ENCODE results near the gene TNFRSF25. TPM values are rescaled to one million over a fixed set of nuclear protein-coding genes. Genes with fewer than 3 reads are reported as not detected.

Gene TNFRSF25
- total and polyA plus RNA-seq, 2 experiments from 2014 or later, result 3.1 to 5.6 TPM

DNA sequence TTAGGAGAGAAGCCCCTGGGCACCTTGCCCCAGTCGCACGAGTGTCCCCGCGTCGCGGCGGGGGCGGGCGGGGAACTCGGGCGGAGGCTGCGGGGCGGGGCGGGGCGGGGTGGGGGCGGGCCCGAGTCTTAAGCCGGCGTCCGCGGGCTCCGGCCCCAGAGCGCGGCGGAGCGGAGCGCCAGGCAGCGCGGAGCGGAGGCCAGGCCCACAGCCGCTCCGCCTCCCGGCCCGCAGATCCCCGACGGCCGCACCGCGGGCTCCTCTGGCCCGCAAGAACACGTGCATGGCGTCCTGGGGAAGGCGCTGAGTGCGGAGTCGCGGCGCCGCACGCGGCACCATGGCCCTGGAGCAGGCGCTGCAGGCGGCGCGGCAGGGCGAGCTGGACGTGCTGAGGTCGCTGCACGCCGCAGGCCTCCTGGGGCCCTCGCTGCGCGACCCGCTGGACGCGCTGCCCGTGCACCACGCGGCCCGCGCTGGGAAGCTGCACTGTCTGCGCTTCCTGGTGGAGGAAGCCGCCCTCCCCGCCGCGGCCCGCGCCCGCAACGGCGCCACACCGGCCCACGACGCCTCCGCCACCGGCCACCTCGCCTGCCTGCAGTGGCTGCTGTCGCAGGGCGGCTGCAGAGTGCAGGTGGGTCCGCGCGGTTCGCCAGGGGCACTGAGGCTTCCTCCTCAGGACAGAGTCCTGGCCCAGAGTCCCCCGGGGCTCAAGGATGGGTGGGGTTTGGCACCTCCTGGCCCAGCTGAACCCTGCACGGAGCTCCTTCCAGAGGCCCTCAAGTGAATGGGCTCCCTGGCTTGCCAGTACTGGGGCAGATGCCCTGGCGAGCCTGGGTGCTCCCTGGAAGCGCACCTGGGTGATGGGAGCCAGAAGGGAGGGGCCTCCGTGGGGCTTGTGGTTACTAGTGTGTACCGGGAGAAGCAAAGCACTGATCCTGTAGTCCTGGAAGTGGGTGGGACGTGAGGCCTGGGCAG lies 41.1 kb downstream of the TNFRSF25 start, which contains the start of gene ESPN:
Gene ESPN, plus strand, starts transcription at position 158 of the 975 bp plus-strand sequence. Its CDS starts 180 bp downstream, at position 338.
- H3K4me3 ChIP-seq, result no peak within 1 kb of the TSS
- H3K9ac ChIP-seq, result no peak within 1 kb of the TSS
- H3F3A ChIP-seq (ENCODE audit: insufficient read depth), result 0 out of 2 replicates have a peak, but pooled peaks cover 3% of the 10 kb centered on the region
- H4K20me1 ChIP-seq (ENCODE audit: insufficient read depth), result no peaks in the 10 kb centered on the region
- H3K79me2 ChIP-seq (ENCODE audit: insufficient read depth), result no peaks in the 10 kb centered on the region
- TF ChIP-seq EZH2phosphoT487 (IDR thresholded peaks at IDR 0.05; ENCODE audit: insufficient read depth, low read depth) (no peak), EZH2 (IDR thresholded peaks at IDR 0.05; ENCODE audit: insufficient read depth, poor library complexity, severe bottlenecking) (no peak)
- peaks cover 11% of the 10 kb centered on the region for H3K4me1 ChIP-seq (ENCODE audit: insufficient read depth)
- no peaks in the 10 kb centered on the region for H3K9me2 ChIP-seq (ENCODE audit: insufficient read depth)
- no peak within 1 kb of the TSS for H2AFZ ChIP-seq
- H3K9me3 ChIP-seq (ENCODE audit: low read depth), result no peaks in the 10 kb centered on the region
- H3K4me2 ChIP-seq (ENCODE audit: unreplicated experiment), result no peak within 1 kb of the TSS
- H3K27ac ChIP-seq, result no peak within 1 kb of the TSS
- peaks cover 46% of the 10 kb centered on the region for H3K27me3 ChIP-seq (replicated peaks; ENCODE audit: insufficient read depth)
- H3K36me3 ChIP-seq (ENCODE audit: low read depth), result no peaks in the 10 kb centered on the region
- in situ Hi-C loops (cut with MboI), result no loop called here
- DNase-seq, result peak; percentile 37
- 11 to 13% methylated on average over 27 to 59 of the region's 99 CpGs for WGBS, 2 experiments (ENCODE audit: low coverage in 1 of 2, low lambda C conversion rate in 2 of 2, missing lambda C conversion rate in 2 of 2)

GRCh38 chr1:6424000-6424565 lies 41.9 kb downstream of the TNFRSF25 start:
- TF ChIP-seq EZH2 (IDR thresholded peaks at IDR 0.05; ENCODE audit: insufficient read depth, poor library complexity, severe bottlenecking) (peak; percentile 65), EZH2phosphoT487 (IDR thresholded peaks at IDR 0.05; ENCODE audit: insufficient read depth, low read depth) (0 out of 2 replicates have a peak, but pooled peaks have one; percentile 34)
- Histone ChIP-seq H3K79me2 (ENCODE audit: insufficient read depth) (no peaks in the 10 kb centered on the region), H3K4me1 (ENCODE audit: insufficient read depth) (peaks cover 11% of the 10 kb centered on the region), H3K9me3 (ENCODE audit: low read depth) (no peaks in the 10 kb centered on the region), H2AFZ (no peak overlapping the region), H3K9me2 (ENCODE audit: insufficient read depth) (no peaks in the 10 kb centered on the region), H3K36me3 (ENCODE audit: low read depth) (no peaks in the 10 kb centered on the region), H3K4me2 (ENCODE audit: unreplicated experiment) (no peak overlapping the region), H3K4me3 (no peak overlapping the region), H3K27me3 (replicated peaks; ENCODE audit: insufficient read depth) (peaks cover 51% of the 10 kb centered on the region), H3F3A (ENCODE audit: insufficient read depth) (0 out of 2 replicates have a peak, but pooled peaks cover 3% of the 10 kb centered on the region), H4K20me1 (ENCODE audit: insufficient read depth) (no peaks in the 10 kb centered on the region), H3K9ac (no peak overlapping the region), H3K27ac (no peak overlapping the region)
- in situ Hi-C loops (cut with MboI), result no loop called here
- WGBS, 2 experiments (ENCODE audit: low coverage in 1 of 2, low lambda C conversion rate in 2 of 2, missing lambda C conversion rate in 2 of 2), result 5% methylated on average over 33 to 35 of the region's 35 CpGs
- peak; percentile 36 for DNase-seq

DNA sequence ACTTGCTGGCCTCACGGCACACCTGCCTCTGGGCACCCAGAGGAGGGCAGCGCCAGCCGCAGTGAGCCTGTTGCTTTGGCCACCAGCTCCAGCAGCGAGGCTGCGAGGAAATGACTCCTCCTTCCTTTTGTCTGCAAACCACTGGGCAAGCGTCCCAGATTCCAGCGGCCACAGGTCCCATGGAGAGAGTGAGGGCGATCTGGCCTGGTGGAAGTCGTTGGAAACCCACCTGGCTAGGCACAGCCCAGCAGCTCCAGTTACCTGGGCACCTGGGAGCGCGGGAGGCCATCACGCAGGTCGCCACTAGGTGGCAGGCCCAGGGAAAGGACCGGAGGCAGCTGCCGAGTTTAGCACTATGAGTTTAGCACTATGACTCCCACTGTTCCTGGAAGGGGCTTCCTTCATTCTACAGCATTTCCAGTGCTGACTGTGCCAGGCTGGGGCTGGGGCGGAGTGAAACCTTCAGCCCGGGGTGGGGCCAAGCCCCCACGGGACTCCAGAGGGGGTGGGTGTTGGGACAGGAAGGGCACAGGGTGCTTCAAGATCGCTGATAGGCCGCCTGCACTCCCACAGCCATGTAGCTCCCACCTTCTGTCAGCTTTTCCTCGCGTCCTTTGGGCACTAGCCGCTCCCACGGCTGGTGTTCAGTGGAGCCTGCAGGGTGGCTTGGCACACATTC lies 42.5 kb downstream of the TNFRSF25 start:
- no peak overlapping the region for H3K27ac ChIP-seq
- H3K36me3 ChIP-seq (ENCODE audit: low read depth), result no peaks in the 10 kb centered on the region
- H3K79me2 ChIP-seq (ENCODE audit: insufficient read depth), result no peaks in the 10 kb centered on the region
- H2AFZ ChIP-seq, result no peak overlapping the region
- no peak overlapping the region for H3K4me3 ChIP-seq
- peak; percentile 74 for DNase-seq
- no peaks in the 10 kb centered on the region for H4K20me1 ChIP-seq (ENCODE audit: insufficient read depth)
- H3K4me2 ChIP-seq (ENCODE audit: unreplicated experiment), result no peak overlapping the region
- no peaks in the 10 kb centered on the region for H3K9me3 ChIP-seq (ENCODE audit: low read depth)
- 0 out of 2 replicates have a peak, but pooled peaks cover 3% of the 10 kb centered on the region for H3F3A ChIP-seq (ENCODE audit: insufficient read depth)
- H3K4me1 ChIP-seq (ENCODE audit: insufficient read depth), result peaks cover 11% of the 10 kb centered on the region
- TF ChIP-seq EZH2phosphoT487 (IDR thresholded peaks at IDR 0.05; ENCODE audit: insufficient read depth, low read depth) (no peak), EZH2 (IDR thresholded peaks at IDR 0.05; ENCODE audit: insufficient read depth, poor library complexity, severe bottlenecking) (no peak)
- 7% methylated on average over 24 of the region's 24 CpGs for WGBS, 2 experiments (ENCODE audit: low coverage in 1 of 2, low lambda C conversion rate in 2 of 2, missing lambda C conversion rate in 2 of 2)
- H3K9ac ChIP-seq, result no peak overlapping the region
- H3K9me2 ChIP-seq (ENCODE audit: insufficient read depth), result no peaks in the 10 kb centered on the region
- in situ Hi-C loops (cut with MboI), result no loop called here
- H3K27me3 ChIP-seq (replicated peaks; ENCODE audit: insufficient read depth), result peaks cover 56% of the 10 kb centered on the region

- no peak overlapping the region for H3K4me2 ChIP-seq (ENCODE audit: unreplicated experiment)
- no peak overlapping the region for H2AFZ ChIP-seq
- WGBS, 2 experiments (ENCODE audit: low coverage in 1 of 2, low lambda C conversion rate in 2 of 2, missing lambda C conversion rate in 2 of 2), result 70 to 73% methylated on average over 4 of the region's 4 CpGs
- in situ Hi-C loops (cut with MboI), result no loop called here
- H3K27me3 ChIP-seq (replicated peaks; ENCODE audit: insufficient read depth), result peaks cover 77% of the 10 kb centered on the region
- H3K36me3 ChIP-seq (ENCODE audit: low read depth), result no peaks in the 10 kb centered on the region
- TF ChIP-seq EZH2phosphoT487 (IDR thresholded peaks at IDR 0.05; ENCODE audit: insufficient read depth, low read depth) (no peak), EZH2 (IDR thresholded peaks at IDR 0.05; ENCODE audit: insufficient read depth, poor library complexity, severe bottlenecking) (peak; percentile 50)
- H3K4me3 ChIP-seq, result no peak overlapping the region
- no peaks in the 10 kb centered on the region for H3K9me3 ChIP-seq (ENCODE audit: low read depth)
- no peak overlapping the region for H3K27ac ChIP-seq
- H3K4me1 ChIP-seq (ENCODE audit: insufficient read depth), result peaks cover 11% of the 10 kb centered on the region
- 0 out of 2 replicates have a peak, but pooled peaks cover 3% of the 10 kb centered on the region for H3F3A ChIP-seq (ENCODE audit: insufficient read depth)
- H3K9me2 ChIP-seq (ENCODE audit: insufficient read depth), result no peaks in the 10 kb centered on the region
- no peak overlapping the region for H3K9ac ChIP-seq
- H4K20me1 ChIP-seq (ENCODE audit: insufficient read depth), result no peaks in the 10 kb centered on the region
- no peaks in the 10 kb centered on the region for H3K79me2 ChIP-seq (ENCODE audit: insufficient read depth)
- DNase-seq, result no peak
Observed at GRCh38 chr1:6421266-6421665, 44.7 kb downstream of the TNFRSF25 start.
